SK-N-SH treated with all-trans-retinoic acid at 6 μM for 48 hours (cell line): ENCODE data around the gene SREBF1.

Source experiments
- ATAC-seq: fragments of 200-7000 bp; cut with Tn5 transposase; 3 replicates; pipeline ENCODE4 v1.9.1; 2020; ENCODE audit warnings: mild to moderate bottlenecking, moderate library complexity
- BACH2 ChIP-seq: fragments of 250-450 bp; sonication (Bioruptor Pico); IDR thresholded peaks from 2 replicates; pipeline ENCODE4 v1.9.0; 2021; ENCODE audit warnings: mild to moderate bottlenecking, borderline replicate concordance
- CREB5 ChIP-seq: fragments of 250-450 bp; sonication (Bioruptor Pico); IDR thresholded peaks from 2 replicates; pipeline ENCODE4 v1.5.1; 2020; ENCODE audit warnings: low read depth, mild to moderate bottlenecking, moderate library complexity
- CSDC2 ChIP-seq: fragments of 250-450 bp; sonication (Bioruptor Pico); IDR thresholded peaks from 2 replicates; pipeline ENCODE4 v1.5.0; 2020; ENCODE audit warnings: mild to moderate bottlenecking, moderate library complexity
- ESRRG ChIP-seq: fragments of 250-450 bp; sonication (Bioruptor Pico); IDR thresholded peaks from 2 replicates; pipeline ENCODE4 v1.6.1; 2021; ENCODE audit warnings: mild to moderate bottlenecking
- GLIS3 ChIP-seq: fragments of 250-450 bp; sonication (Bioruptor Pico); IDR thresholded peaks from 2 replicates; pipeline ENCODE4 v1.5.0; 2020; ENCODE audit warnings: mild to moderate bottlenecking, moderate library complexity
- ISL1 ChIP-seq: fragments of 250-450 bp; sonication (Bioruptor Pico); IDR thresholded peaks from 2 replicates; pipeline ENCODE4 v2.1.2; 2022; ENCODE audit warnings: mild to moderate bottlenecking, moderate library complexity
- POU6F1 ChIP-seq: fragments of 250-450 bp; sonication (Bioruptor Pico); IDR thresholded peaks from 2 replicates; pipeline ENCODE4 v1.8.0; 2021; ENCODE audit warnings: low read depth, mild to moderate bottlenecking, moderate library complexity, borderline replicate concordance
- SNAI2 ChIP-seq: fragments of 250-450 bp; sonication (Bioruptor Pico); IDR thresholded peaks from 2 replicates; pipeline ENCODE4 v1.5.0; 2020; ENCODE audit warnings: mild to moderate bottlenecking, moderate library complexity
- TCF4 ChIP-seq: fragments of 250-450 bp; sonication (Bioruptor Pico); IDR thresholded peaks from 2 replicates; pipeline ENCODE4 v1.8.0; 2021; ENCODE audit warnings: mild to moderate bottlenecking, moderate library complexity, borderline replicate concordance
- TOX ChIP-seq: fragments of 250-450 bp; sonication (Bioruptor Pico); IDR thresholded peaks from 2 replicates; pipeline ENCODE4 v1.8.0; 2021; ENCODE audit warnings: mild to moderate bottlenecking, moderate library complexity, borderline replicate concordance
- ZC3H10 ChIP-seq: fragments of 250-450 bp; sonication (Bioruptor Pico); IDR thresholded peaks from 2 replicates; pipeline ENCODE4 v1.5.1; 2021; ENCODE audit warnings: mild to moderate bottlenecking, moderate library complexity
- ZFP3 ChIP-seq: fragments of 250-450 bp; sonication (Bioruptor Pico); IDR thresholded peaks from 2 replicates; pipeline ENCODE4 v1.5.0; 2020; ENCODE audit warnings: mild to moderate bottlenecking, moderate library complexity
- ZFP30 ChIP-seq: fragments of 450-650 bp; formaldehyde crosslinking; IDR thresholded peaks from 2 replicates; pipeline ENCODE4 v1.5.0; 2022; ENCODE audit warnings: mild to moderate bottlenecking, moderate library complexity
- ZNF8 ChIP-seq: fragments of 450-650 bp; formaldehyde crosslinking; IDR thresholded peaks from 2 replicates; pipeline ENCODE4 v1.5.0; 2020; ENCODE audit warnings: mild to moderate bottlenecking, moderate library complexity
- TF ChIP-seq, protein P1 (sequence below): fragments of 250-450 bp; sonication (Bioruptor Pico); IDR thresholded peaks from 2 replicates; pipeline ENCODE4 v1.5.1; 2021; ENCODE audit warnings: mild to moderate bottlenecking, moderate library complexity
- TF ChIP-seq, protein P2 (sequence below): fragments of 250-450 bp; sonication (Bioruptor Pico); IDR thresholded peaks from 2 replicates; pipeline ENCODE4 v1.5.0; 2020; ENCODE audit warnings: mild to moderate bottlenecking, moderate library complexity
- TF ChIP-seq, protein P3 (sequence below): fragments of 250-450 bp; sonication (Bioruptor Pico); IDR thresholded peaks from 2 replicates; pipeline ENCODE4 v1.8.0; 2020; ENCODE audit warnings: mild to moderate bottlenecking, moderate library complexity, borderline replicate concordance

SREBF1 gene

DNA sequence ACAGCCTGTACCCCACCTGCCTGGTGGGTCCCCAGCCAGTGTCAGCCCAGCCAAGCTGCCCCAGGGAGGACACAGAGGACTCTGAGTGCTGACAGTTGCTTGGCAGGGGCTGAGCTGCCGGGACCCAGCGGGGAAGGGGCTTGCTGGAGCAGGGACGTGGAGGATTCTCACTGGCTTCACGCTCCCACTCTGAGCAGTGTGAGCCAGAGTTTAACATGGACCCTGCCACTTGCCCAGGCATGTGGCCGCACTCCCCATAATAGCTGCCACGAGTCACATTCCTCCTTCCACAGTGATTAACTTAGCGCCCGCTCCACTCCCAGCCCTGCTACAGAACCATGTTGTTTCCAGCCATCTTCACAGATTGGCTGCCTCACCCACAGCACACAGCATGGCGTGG is 31.2 kb downstream of the SREBF1 start (continued):
- TF ChIP-seq TOX = no peak
- TF ChIP-seq, protein P1, sequence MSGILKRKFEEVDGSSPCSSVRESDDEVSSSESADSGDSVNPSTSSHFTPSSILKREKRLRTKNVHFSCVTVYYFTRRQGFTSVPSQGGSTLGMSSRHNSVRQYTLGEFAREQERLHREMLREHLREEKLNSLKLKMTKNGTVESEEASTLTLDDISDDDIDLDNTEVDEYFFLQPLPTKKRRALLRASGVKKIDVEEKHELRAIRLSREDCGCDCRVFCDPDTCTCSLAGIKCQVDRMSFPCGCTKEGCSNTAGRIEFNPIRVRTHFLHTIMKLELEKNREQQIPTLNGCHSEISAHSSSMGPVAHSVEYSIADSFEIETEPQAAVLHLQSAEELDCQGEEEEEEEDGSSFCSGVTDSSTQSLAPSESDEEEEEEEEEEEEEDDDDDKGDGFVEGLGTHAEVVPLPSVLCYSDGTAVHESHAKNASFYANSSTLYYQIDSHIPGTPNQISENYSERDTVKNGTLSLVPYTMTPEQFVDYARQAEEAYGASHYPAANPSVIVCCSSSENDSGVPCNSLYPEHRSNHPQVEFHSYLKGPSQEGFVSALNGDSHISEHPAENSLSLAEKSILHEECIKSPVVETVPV (CRISPR knock-in tag) = no peak
- TF ChIP-seq, protein P2, sequence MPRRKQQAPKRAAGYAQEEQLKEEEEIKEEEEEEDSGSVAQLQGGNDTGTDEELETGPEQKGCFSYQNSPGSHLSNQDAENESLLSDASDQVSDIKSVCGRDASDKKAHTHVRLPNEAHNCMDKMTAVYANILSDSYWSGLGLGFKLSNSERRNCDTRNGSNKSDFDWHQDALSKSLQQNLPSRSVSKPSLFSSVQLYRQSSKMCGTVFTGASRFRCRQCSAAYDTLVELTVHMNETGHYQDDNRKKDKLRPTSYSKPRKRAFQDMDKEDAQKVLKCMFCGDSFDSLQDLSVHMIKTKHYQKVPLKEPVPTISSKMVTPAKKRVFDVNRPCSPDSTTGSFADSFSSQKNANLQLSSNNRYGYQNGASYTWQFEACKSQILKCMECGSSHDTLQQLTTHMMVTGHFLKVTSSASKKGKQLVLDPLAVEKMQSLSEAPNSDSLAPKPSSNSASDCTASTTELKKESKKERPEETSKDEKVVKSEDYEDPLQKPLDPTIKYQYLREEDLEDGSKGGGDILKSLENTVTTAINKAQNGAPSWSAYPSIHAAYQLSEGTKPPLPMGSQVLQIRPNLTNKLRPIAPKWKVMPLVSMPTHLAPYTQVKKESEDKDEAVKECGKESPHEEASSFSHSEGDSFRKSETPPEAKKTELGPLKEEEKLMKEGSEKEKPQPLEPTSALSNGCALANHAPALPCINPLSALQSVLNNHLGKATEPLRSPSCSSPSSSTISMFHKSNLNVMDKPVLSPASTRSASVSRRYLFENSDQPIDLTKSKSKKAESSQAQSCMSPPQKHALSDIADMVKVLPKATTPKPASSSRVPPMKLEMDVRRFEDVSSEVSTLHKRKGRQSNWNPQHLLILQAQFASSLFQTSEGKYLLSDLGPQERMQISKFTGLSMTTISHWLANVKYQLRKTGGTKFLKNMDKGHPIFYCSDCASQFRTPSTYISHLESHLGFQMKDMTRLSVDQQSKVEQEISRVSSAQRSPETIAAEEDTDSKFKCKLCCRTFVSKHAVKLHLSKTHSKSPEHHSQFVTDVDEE (CRISPR knock-in tag) = no peak
- no peak for TF ChIP-seq CSDC2 (CRISPR knock-in tag)
- TF ChIP-seq ISL1 = no peak
- no peak for TF ChIP-seq ZC3H10
- no peak for TF ChIP-seq TCF4 (CRISPR knock-in tag)
- no peak for TF ChIP-seq SNAI2 (CRISPR knock-in tag)

- no peak for ATAC-seq
- no peak for TF ChIP-seq GLIS3 (CRISPR knock-in tag)
- TF ChIP-seq ZFP3 (CRISPR knock-in tag) = peak; percentile 98
Measured at GRCh38 chr17:17804007-17804406, 32.8 kb downstream of the SREBF1 start.

DNA sequence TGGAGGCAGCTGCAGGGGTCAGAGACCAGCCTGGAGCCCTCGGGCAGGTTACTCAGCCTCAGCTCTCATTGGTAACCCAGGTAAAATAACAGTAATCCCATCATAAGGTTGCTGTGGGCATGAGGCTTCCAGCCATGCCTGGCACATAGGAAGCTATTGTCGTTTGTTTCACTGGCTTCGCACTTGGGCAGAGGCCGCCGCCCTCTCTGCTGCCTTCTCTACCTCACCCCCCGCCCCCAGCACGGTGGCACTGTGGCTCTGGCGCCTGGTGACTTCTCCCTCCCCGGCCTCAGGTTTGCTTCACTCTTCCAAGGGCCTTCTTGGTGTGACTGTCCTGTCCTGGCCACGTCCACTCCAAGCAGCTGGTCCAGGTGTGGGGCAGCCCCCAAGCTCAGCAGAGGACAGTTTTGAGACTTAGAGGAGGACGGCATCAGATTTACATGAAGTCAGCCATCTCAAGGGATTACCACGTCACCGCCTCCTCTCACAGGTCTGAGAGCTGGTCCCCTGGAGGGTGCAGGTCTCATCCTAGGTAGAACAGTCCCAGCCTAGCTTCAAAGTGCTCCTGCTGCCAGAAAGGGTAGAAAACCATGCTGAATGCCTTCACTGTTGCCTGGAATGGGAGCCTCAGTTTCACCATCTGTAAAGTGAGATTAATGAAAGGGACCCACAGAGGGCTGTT is 34.8 kb downstream of the SREBF1 start:
- TF ChIP-seq ZNF8 (CRISPR knock-in tag) = no peak
- no peak for TF ChIP-seq ISL1
- no peak for TF ChIP-seq ZFP30
- no peak for TF ChIP-seq ZFP3 (CRISPR knock-in tag)
- no peak for ATAC-seq

- no peak for TF ChIP-seq ZC3H10
- no peak for TF ChIP-seq GLIS3 (CRISPR knock-in tag)
- TF ChIP-seq SNAI2 (CRISPR knock-in tag) = no peak
- ATAC-seq = no peak
Measured at GRCh38 chr17:17800504-17801021, 36.2 kb downstream of the SREBF1 start.

- no peak for ATAC-seq
- TF ChIP-seq ZNF8 (CRISPR knock-in tag) = no peak
- no peak for TF ChIP-seq CREB5 (CRISPR knock-in tag)
- no peak for TF ChIP-seq TOX
- no peak for TF ChIP-seq POU6F1 (CRISPR knock-in tag)
- TF ChIP-seq ZFP3 (CRISPR knock-in tag) = no peak
- TF ChIP-seq TCF4 (CRISPR knock-in tag) = no peak
- no peak for TF ChIP-seq ISL1
- TF ChIP-seq, protein P2 (CRISPR knock-in tag) = no peak
- TF ChIP-seq BACH2 (CRISPR knock-in tag) = no peak
- no peak for TF ChIP-seq GLIS3 (CRISPR knock-in tag)
- no peak for TF ChIP-seq ESRRG
- TF ChIP-seq ZC3H10 = no peak
- no peak for TF ChIP-seq SNAI2 (CRISPR knock-in tag)
- TF ChIP-seq ZFP30 = no peak
- TF ChIP-seq, protein P1 (CRISPR knock-in tag) = no peak
- TF ChIP-seq, protein P3, sequence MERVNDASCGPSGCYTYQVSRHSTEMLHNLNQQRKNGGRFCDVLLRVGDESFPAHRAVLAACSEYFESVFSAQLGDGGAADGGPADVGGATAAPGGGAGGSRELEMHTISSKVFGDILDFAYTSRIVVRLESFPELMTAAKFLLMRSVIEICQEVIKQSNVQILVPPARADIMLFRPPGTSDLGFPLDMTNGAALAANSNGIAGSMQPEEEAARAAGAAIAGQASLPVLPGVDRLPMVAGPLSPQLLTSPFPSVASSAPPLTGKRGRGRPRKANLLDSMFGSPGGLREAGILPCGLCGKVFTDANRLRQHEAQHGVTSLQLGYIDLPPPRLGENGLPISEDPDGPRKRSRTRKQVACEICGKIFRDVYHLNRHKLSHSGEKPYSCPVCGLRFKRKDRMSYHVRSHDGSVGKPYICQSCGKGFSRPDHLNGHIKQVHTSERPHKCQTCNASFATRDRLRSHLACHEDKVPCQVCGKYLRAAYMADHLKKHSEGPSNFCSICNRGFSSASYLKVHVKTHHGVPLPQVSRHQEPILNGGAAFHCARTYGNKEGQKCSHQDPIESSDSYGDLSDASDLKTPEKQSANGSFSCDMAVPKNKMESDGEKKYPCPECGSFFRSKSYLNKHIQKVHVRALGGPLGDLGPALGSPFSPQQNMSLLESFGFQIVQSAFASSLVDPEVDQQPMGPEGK (CRISPR knock-in tag) = no peak
Measured at GRCh38 chr17:17798573-17799255, 38.1 kb downstream of the SREBF1 start.
